Central memory CD8-positive, alpha-beta T cell (primary cell): ENCODE measurements around the gene OGFOD3.
"Not testable (repeated sequence)": the region's sequence is repeated elsewhere in the genome, so short reads cannot be mapped to it uniquely, and the experiment has no call there.

Source experiments
- ATAC-seq: fragments of 150-1000 bp; cut with Tn5 transposase; replicated peaks from 2 replicates; pipeline ENCODE4 v1.10.0; 2022; ENCODE audit warnings: mild to moderate bottlenecking, moderate FRiP score, moderate number of reproducible peaks; ENCODE audit not compliant: poor library complexity, severe bottlenecking; ENCODE audit errors: extremely low read depth
- DNase-seq, 2 donors: peaks; one replicate each; pipeline ENCODE4 v3.0.0; 2021; ENCODE audit warnings: low spot score in 2 of 2
- H3K27ac Mint-ChIP-seq: one replicate; pipeline ENCODE4 v1.8.0; 2022; ENCODE audit warnings: low read depth, mild to moderate bottlenecking, moderate library complexity, mixed read lengths
- H3K27me3 Mint-ChIP-seq: one replicate; pipeline ENCODE4 v1.8.0; 2022; ENCODE audit warnings: mixed read lengths
- H3K36me3 Mint-ChIP-seq: one replicate; pipeline ENCODE4 v1.8.0; 2022; ENCODE audit warnings: mild to moderate bottlenecking, moderate library complexity, mixed read lengths; ENCODE audit not compliant: insufficient read depth
- H3K4me1 Mint-ChIP-seq: one replicate; pipeline ENCODE4 v1.8.0; 2022; ENCODE audit warnings: mixed read lengths
- H3K4me3 Mint-ChIP-seq: one replicate; pipeline ENCODE4 v1.8.0; 2022; ENCODE audit warnings: mild to moderate bottlenecking, moderate library complexity, mixed read lengths
- H3K9me3 Mint-ChIP-seq: one replicate; pipeline ENCODE4 v1.8.0; 2022; ENCODE audit warnings: mixed read lengths

OGFOD3 gene

GRCh38 chr17:82418001-82418986, at the start of gene OGFOD3, which contains the start of gene HEXD:
OGFOD3 (minus strand) TSS chr17:82418586; CDS start chr17:82418485, 101 bp downstream.
HEXD (plus strand) TSS chr17:82418347; CDS start chr17:82419800, 1,453 bp downstream.
- peaks cover 28% of the 10 kb centered on the region for H3K4me1 Mint-ChIP-seq
- DNase-seq (peak; percentile 81 to 82), ATAC-seq (peak; percentile 87)
- H3K9me3 Mint-ChIP-seq, result no peaks in the 10 kb centered on the region
- H3K4me3 Mint-ChIP-seq, result peak within 1 kb of the TSS; percentile 68
- no peaks in the 10 kb centered on the region for H3K27me3 Mint-ChIP-seq
- H3K36me3 Mint-ChIP-seq, result peaks cover 24% of the 10 kb centered on the region
- H3K27ac Mint-ChIP-seq, result peak within 1 kb of the TSS; percentile 49

GRCh38 chr17:82465023-82465603, 46.7 kb upstream of the OGFOD3 start:
- H3K27me3 Mint-ChIP-seq, result no peaks in the 10 kb centered on the region
- DNase-seq (no peak), ATAC-seq (no peak)
- H3K27ac Mint-ChIP-seq, result no peak overlapping the region
- no peak overlapping the region for H3K4me3 Mint-ChIP-seq
- peaks cover 48% of the 10 kb centered on the region for H3K36me3 Mint-ChIP-seq
- no peaks in the 10 kb centered on the region for H3K9me3 Mint-ChIP-seq
- peaks cover 40% of the 10 kb centered on the region for H3K4me1 Mint-ChIP-seq

GRCh38 chr17:82464567-82464929, 46.2 kb upstream of the OGFOD3 start:
- no peaks in the 10 kb centered on the region for H3K27me3 Mint-ChIP-seq
- no peak overlapping the region for H3K4me3 Mint-ChIP-seq
- ATAC-seq (no peak), DNase-seq (no peak)
- peaks cover 45% of the 10 kb centered on the region for H3K36me3 Mint-ChIP-seq
- no peaks in the 10 kb centered on the region for H3K9me3 Mint-ChIP-seq
- peaks cover 41% of the 10 kb centered on the region for H3K4me1 Mint-ChIP-seq
- H3K27ac Mint-ChIP-seq, result no peak overlapping the region

- Mint-ChIP-seq H3K4me3 (no peak overlapping the region), H3K27me3 (no peaks in the 10 kb centered on the region), H3K27ac (peak overlapping the region; percentile 55), H3K4me1 (peaks cover 46% of the 10 kb centered on the region), H3K9me3 (no peaks in the 10 kb centered on the region), H3K36me3 (peaks cover 46% of the 10 kb centered on the region)
- no peak for DNase-seq
- no peak for ATAC-seq
Measured at GRCh38 chr17:82463925-82464566, 45.7 kb upstream of the OGFOD3 start.

GRCh38 chr17:82463391-82463790, 45.0 kb upstream of the OGFOD3 start:
- Mint-ChIP-seq H3K27me3 (no peaks in the 10 kb centered on the region), H3K27ac (peak overlapping the region; percentile 55), H3K36me3 (peaks cover 44% of the 10 kb centered on the region), H3K4me3 (no peak overlapping the region), H3K4me1 (peaks cover 45% of the 10 kb centered on the region), H3K9me3 (no peaks in the 10 kb centered on the region)
- no peak for ATAC-seq
- no peak for DNase-seq

GRCh38 chr17:82461827-82462524, 43.6 kb upstream of the OGFOD3 start:
- Mint-ChIP-seq H3K4me3 (no peak overlapping the region), H3K9me3 (no peaks in the 10 kb centered on the region), H3K36me3 (peaks cover 46% of the 10 kb centered on the region), H3K27ac (peak overlapping the region; percentile 69), H3K4me1 (peaks cover 56% of the 10 kb centered on the region), H3K27me3 (no peaks in the 10 kb centered on the region)
- DNase-seq, result no peak
- no peak for ATAC-seq

GRCh38 chr17:82459936-82460335, 41.5 kb upstream of the OGFOD3 start:
- not testable (repeated sequence) for H3K27ac Mint-ChIP-seq, ATAC-seq, H3K4me3 Mint-ChIP-seq, DNase-seq, H3K9me3 Mint-ChIP-seq, H3K27me3 Mint-ChIP-seq
- Mint-ChIP-seq H3K36me3 (peaks cover 40% of the 10 kb centered on the region), H3K4me1 (peaks cover 48% of the 10 kb centered on the region)

GRCh38 chr17:82458885-82459424, 40.6 kb upstream of the OGFOD3 start:
- Mint-ChIP-seq H3K27me3 (no peaks in the 10 kb centered on the region), H3K4me1 (peaks cover 41% of the 10 kb centered on the region), H3K27ac (peak overlapping the region; percentile 93), H3K4me3 (peak overlapping the region; percentile 90), H3K9me3 (no peaks in the 10 kb centered on the region), H3K36me3 (peaks cover 36% of the 10 kb centered on the region)
- ATAC-seq (peak; percentile 5), DNase-seq (peak; percentile 27 to 32)

- no peaks in the 10 kb centered on the region for H3K27me3 Mint-ChIP-seq
- DNase-seq (peak; percentile 87 to 91), ATAC-seq (peak; percentile 98)
- H3K4me3 Mint-ChIP-seq, result peak within 1 kb of the TSS; percentile 90
- H3K9me3 Mint-ChIP-seq, result no peaks in the 10 kb centered on the region
- H3K27ac Mint-ChIP-seq, result peak within 1 kb of the TSS; percentile 93
- H3K36me3 Mint-ChIP-seq, result peaks cover 33% of the 10 kb centered on the region
- peaks cover 35% of the 10 kb centered on the region for H3K4me1 Mint-ChIP-seq
Measured at GRCh38 chr17:82458179-82458884, 39.9 kb upstream of the OGFOD3 start, which contains the start of gene NARF. NARF (plus strand) TSS chr17:82458741; CDS start chr17:82458804, 63 bp downstream.

- H3K27ac Mint-ChIP-seq, result peak overlapping the region; percentile 93
- no peaks in the 10 kb centered on the region for H3K9me3 Mint-ChIP-seq
- peak overlapping the region; percentile 90 for H3K4me3 Mint-ChIP-seq
- peaks cover 33% of the 10 kb centered on the region for H3K36me3 Mint-ChIP-seq
- ATAC-seq (no peak), DNase-seq (no peak)
- no peaks in the 10 kb centered on the region for H3K27me3 Mint-ChIP-seq
- H3K4me1 Mint-ChIP-seq, result peaks cover 32% of the 10 kb centered on the region
Measured at GRCh38 chr17:82457929-82458178, 39.5 kb upstream of the OGFOD3 start.

GRCh38 chr17:82457073-82457928, 38.9 kb upstream of the OGFOD3 start:
- Mint-ChIP-seq H3K27ac (peak overlapping the region; percentile 93), H3K4me1 (peaks cover 26% of the 10 kb centered on the region), H3K36me3 (peaks cover 28% of the 10 kb centered on the region), H3K9me3 (no peaks in the 10 kb centered on the region), H3K4me3 (peak overlapping the region; percentile 90), H3K27me3 (no peaks in the 10 kb centered on the region)
- no peak for DNase-seq
- no peak for ATAC-seq
